ENCODE data around the gene POU2AF1. TPM values are rescaled to one million over a fixed set of nuclear protein-coding genes. Genes with fewer than 3 reads are reported as not detected.
A peak's percentile ranks its signal among the peaks of the same experiment; 100 is the strongest.

POU2AF1 gene
- total and polyA plus RNA-seq, 2 of the 13 experiments (the other 11 are each of a cell fraction or from before 2014, with no cell fraction given) = 1.9 to 3.6 TPM

GRCh38 chr11:111336582-111337256 lies 42.4 kb downstream of the POU2AF1 start (continued):
- TF ChIP-seq HNF1A (IDR thresholded peaks at IDR 0.05; ENCODE audit: low read depth) = no peak
- TF ChIP-seq HNF1A (CRISPR knock-in tag; IDR thresholded peaks at IDR 0.05; ENCODE audit: borderline replicate concordance) = no peak
- no peak for TF ChIP-seq ZNF235 (CRISPR knock-in tag; IDR thresholded peaks at IDR 0.05; ENCODE audit: borderline replicate concordance)
- no peak for TF ChIP-seq TBP (CRISPR knock-in tag; IDR thresholded peaks at IDR 0.05)
- 0 out of 2 replicates have a peak, but pooled peaks have one; percentile 64 for TF ChIP-seq SMAD3 (CRISPR knock-in tag; IDR thresholded peaks at IDR 0.05)
- 0 out of 2 replicates have a peak, but pooled peaks have one; percentile 32 for TF ChIP-seq IKZF5 (CRISPR knock-in tag; IDR thresholded peaks at IDR 0.05)
- TF ChIP-seq ZNF337 (CRISPR knock-in tag; IDR thresholded peaks at IDR 0.05; ENCODE audit: borderline replicate concordance, low read depth) = no peak
- no peak for TF ChIP-seq ZNF713 (CRISPR knock-in tag; IDR thresholded peaks at IDR 0.05)
- TF ChIP-seq SMAD1 (CRISPR knock-in tag; IDR thresholded peaks at IDR 0.05; ENCODE audit: borderline replicate concordance, low read depth) = no peak
- no peak for TF ChIP-seq HNRNPLL (IDR thresholded peaks at IDR 0.05; ENCODE audit: low read depth, low read length, poor library complexity, severe bottlenecking)
- no peak for TF ChIP-seq KAT2B (IDR thresholded peaks at IDR 0.05; ENCODE audit: borderline replicate concordance, low read depth, low read length)
- TF ChIP-seq TFAP4 (IDR thresholded peaks at IDR 0.05; ENCODE audit: borderline replicate concordance, low read depth) = peak; percentile 77; the same call in 1 of the 2 replicates
- peak; percentile 83 for TF ChIP-seq CEBPB (IDR thresholded peaks at IDR 0.05; ENCODE audit: borderline replicate concordance, low read depth, low read length)
- TF ChIP-seq THRA (CRISPR knock-in tag; IDR thresholded peaks at IDR 0.05; ENCODE audit: borderline replicate concordance) = no peak
- TF ChIP-seq ZNF800 (CRISPR knock-in tag; IDR thresholded peaks at IDR 0.05) = no peak
